GM12892 (cell line): Measurements from ENCODE around the gene MSL3.

ENCODE experiments used
- POLR2A ChIP-seq: IDR thresholded peaks from 2 replicates; pipeline ENCODE4 v1.6.1; 2011; ENCODE audit warnings: low read depth, low read length, control low read depth
- POLR2AphosphoS5 ChIP-seq: IDR thresholded peaks from 2 replicates; pipeline ENCODE4 v1.6.1; 2011; ENCODE audit warnings: low read depth, low read length, control low read depth
- TAF1 ChIP-seq: IDR thresholded peaks from 2 replicates; pipeline ENCODE4 v1.6.1; 2011; ENCODE audit warnings: low read depth, mild to moderate bottlenecking, control low read depth, low read length, borderline replicate concordance

DNA sequence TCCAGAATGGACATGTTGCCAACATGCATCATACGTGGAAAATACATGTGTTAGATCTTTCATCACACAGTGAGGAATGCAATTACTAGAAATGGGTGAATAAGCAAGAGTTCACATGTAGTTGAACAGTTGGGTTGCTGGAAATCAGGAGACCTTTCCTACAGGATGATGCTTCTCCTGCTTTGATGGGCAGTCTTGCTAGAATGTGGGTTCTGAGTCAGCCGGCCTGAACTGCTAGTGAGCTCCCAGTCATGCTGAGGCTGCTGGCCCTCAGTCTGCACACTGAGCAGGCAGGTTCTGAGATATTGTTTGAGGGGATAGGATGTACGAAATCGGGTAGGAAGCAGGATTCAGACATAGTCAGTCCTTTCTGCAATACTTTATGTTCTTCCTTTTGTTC is 20.2 kb downstream of the MSL3 start:
- TF ChIP-seq POLR2A (no peak), TAF1 (no peak), POLR2AphosphoS5 (no peak)
